ENCODE measurements around the gene ARHGAP27. TPM values are rescaled to one million over a fixed set of nuclear protein-coding genes. Genes with fewer than 3 reads are reported as not detected.

ARHGAP27 gene
- total RNA-seq, 1 donor from 2014 or later, result 1.4 TPM

DNA sequence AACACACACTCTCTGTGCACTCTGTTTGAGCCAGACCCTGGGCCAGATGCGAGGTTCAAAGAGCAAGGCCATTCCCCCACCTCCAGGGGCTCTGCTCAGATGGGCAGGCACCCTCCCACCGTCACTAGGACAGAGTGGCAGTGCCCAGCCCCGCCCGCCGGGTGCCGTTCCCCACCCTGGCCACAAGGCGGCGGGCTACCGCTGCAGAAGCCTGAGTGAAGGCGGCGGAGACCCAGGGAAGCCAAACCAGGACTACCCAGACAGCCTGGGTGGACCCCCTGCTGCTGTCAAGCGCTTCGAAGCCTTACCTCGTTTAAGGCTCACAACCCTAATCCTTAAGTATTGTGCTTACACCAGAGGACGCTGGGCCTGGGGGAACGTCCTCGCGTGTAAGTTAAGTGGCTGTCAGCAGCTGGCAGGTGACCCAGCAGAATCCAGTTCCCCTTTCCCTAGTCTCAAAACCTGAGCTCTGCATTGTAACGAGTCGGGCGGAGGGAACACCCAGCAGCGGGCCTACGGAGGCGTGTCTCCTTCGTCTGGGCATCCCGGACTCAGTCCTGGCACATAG, 4.5 kb downstream of the ARHGAP27 start:
- Mint-ChIP-seq H3K4me1 (peaks cover 18% of the 10 kb centered on the region), H3K27me3 (ENCODE audit: low read depth) (peaks cover 76% of the 10 kb centered on the region), H3K27ac (ENCODE audit: unreplicated experiment) (no peak overlapping the region), H3K9me3 (no peaks in the 10 kb centered on the region), H3K4me3 (peak overlapping the region; percentile 50), H3K36me3 (ENCODE audit: low read depth) (no peaks in the 10 kb centered on the region)
- TF ChIP-seq, protein P1, sequence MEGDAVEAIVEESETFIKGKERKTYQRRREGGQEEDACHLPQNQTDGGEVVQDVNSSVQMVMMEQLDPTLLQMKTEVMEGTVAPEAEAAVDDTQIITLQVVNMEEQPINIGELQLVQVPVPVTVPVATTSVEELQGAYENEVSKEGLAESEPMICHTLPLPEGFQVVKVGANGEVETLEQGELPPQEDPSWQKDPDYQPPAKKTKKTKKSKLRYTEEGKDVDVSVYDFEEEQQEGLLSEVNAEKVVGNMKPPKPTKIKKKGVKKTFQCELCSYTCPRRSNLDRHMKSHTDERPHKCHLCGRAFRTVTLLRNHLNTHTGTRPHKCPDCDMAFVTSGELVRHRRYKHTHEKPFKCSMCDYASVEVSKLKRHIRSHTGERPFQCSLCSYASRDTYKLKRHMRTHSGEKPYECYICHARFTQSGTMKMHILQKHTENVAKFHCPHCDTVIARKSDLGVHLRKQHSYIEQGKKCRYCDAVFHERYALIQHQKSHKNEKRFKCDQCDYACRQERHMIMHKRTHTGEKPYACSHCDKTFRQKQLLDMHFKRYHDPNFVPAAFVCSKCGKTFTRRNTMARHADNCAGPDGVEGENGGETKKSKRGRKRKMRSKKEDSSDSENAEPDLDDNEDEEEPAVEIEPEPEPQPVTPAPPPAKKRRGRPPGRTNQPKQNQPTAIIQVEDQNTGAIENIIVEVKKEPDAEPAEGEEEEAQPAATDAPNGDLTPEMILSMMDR (conservative IDR thresholded peaks at IDR 0.05), result peak; percentile 99
- DNase-seq (ENCODE audit: low read depth, low spot score), result peak; percentile 83

GRCh38 chr17:45427181-45427835, 5.4 kb downstream of the ARHGAP27 start:
- Mint-ChIP-seq H3K4me3 (no peak overlapping the region), H3K27ac (ENCODE audit: unreplicated experiment) (no peak overlapping the region), H3K9me3 (no peaks in the 10 kb centered on the region), H3K27me3 (ENCODE audit: low read depth) (peaks cover 73% of the 10 kb centered on the region), H3K4me1 (peaks cover 18% of the 10 kb centered on the region), H3K36me3 (ENCODE audit: low read depth) (no peaks in the 10 kb centered on the region)
- TF ChIP-seq, protein P1 (conservative IDR thresholded peaks at IDR 0.05), result no peak
- DNase-seq (ENCODE audit: low read depth, low spot score), result no peak

- DNase-seq (ENCODE audit: low read depth, low spot score), result no peak
- H3K4me1 Mint-ChIP-seq, result peaks cover 18% of the 10 kb centered on the region
- no peak overlapping the region for H3K4me3 Mint-ChIP-seq
- TF ChIP-seq, protein P1 (conservative IDR thresholded peaks at IDR 0.05), result no peak
- H3K27ac Mint-ChIP-seq (ENCODE audit: unreplicated experiment), result no peak overlapping the region
- no peaks in the 10 kb centered on the region for H3K36me3 Mint-ChIP-seq (ENCODE audit: low read depth)
- H3K9me3 Mint-ChIP-seq, result no peaks in the 10 kb centered on the region
- H3K27me3 Mint-ChIP-seq (ENCODE audit: low read depth), result peaks cover 70% of the 10 kb centered on the region
Observed at GRCh38 chr17:45426561-45426960, 6.1 kb downstream of the ARHGAP27 start.

DNA sequence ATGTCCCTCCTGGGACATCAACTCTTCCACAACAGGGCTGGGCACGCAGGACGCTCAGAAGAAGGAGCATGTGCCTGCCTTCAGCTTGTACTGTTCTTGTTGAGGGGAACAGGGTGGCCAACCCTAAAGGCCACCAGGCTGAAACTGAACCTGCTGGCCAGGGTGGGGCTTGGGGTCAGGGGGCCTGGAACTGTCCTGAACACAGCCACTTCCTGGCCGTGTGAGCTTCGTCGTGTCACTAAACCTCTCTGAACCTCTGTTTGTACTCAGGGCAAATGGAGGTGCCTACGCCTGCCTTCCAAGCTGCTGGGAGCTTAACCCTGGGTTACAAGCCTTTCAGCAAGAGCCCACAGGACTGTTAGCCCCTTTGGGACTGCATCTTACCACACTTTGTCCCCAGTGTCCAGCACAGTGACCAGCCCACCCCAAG, 6.7 kb downstream of the ARHGAP27 start:
- Mint-ChIP-seq H3K36me3 (ENCODE audit: low read depth) (no peaks in the 10 kb centered on the region), H3K4me3 (no peak overlapping the region), H3K27me3 (ENCODE audit: low read depth) (peaks cover 67% of the 10 kb centered on the region), H3K9me3 (no peaks in the 10 kb centered on the region), H3K27ac (ENCODE audit: unreplicated experiment) (no peak overlapping the region), H3K4me1 (peaks cover 16% of the 10 kb centered on the region)
- TF ChIP-seq, protein P1 (conservative IDR thresholded peaks at IDR 0.05), result no peak
- DNase-seq (ENCODE audit: low read depth, low spot score), result no peak

DNA sequence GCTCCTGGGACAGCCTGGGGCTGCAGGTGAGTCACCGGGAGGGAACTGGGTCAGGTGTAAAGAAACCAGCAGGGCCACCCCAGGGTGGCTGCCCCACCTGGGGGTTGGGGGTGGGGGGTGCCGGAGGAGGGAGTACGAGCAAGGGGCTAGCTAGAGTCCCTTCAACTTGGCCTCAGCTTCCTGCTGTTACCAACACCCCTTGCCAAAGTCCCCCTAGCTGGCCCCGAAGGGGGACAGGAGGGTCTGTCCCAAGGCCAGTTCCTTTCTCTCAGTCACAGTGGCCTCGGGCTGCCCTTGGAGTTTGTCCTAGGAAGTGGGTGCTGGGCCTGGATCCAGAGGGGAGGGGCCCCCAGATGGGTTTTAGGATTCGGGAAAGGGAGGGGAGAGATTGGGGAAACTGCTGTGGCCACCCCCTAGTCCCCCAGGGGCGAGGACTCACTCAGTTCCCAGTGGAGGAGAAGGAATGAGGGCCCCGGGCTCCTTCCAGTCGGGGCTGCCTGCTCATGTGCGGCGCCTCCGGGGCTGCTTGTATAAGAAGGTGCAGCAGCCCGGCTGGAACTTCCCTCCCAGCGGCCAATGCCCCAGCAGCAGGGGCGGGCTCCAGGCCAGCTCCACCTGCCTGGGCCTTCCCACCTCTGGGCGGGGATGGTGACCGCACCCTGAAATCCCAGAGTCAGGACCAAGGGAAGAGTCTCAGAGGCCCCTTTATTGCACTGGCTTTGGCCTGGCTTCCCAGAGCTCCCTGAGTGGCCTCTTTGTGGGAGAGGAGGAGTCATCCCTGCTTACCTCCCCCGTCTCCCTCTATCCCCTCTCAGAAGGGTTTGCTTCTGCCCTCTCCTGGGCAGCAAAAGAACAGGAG, 7.3 kb downstream of the ARHGAP27 start:
- peaks cover 63% of the 10 kb centered on the region for H3K27me3 Mint-ChIP-seq (ENCODE audit: low read depth)
- DNase-seq (ENCODE audit: low read depth, low spot score), result peak; percentile 39
- no peaks in the 10 kb centered on the region for H3K9me3 Mint-ChIP-seq
- H3K4me1 Mint-ChIP-seq, result peaks cover 12% of the 10 kb centered on the region
- H3K27ac Mint-ChIP-seq (ENCODE audit: unreplicated experiment), result no peak overlapping the region
- no peaks in the 10 kb centered on the region for H3K36me3 Mint-ChIP-seq (ENCODE audit: low read depth)
- no peak overlapping the region for H3K4me3 Mint-ChIP-seq
- TF ChIP-seq, protein P1 (conservative IDR thresholded peaks at IDR 0.05), result peak; percentile 65

Data from neural crest cell (in vitro differentiated cells).